GM23338 (cell line): ENCODE results near the gene CDYL2.

Experiments
- CREB1 ChIP-seq: fragments of 250-450 bp; sonication (Bioruptor Pico); IDR thresholded peaks from 2 replicates; pipeline ENCODE4 v1.5.0; 2020; ENCODE audit warnings: low read depth, mild to moderate bottlenecking, moderate library complexity
- CTCF ChIP-seq, 2 experiments: fragments of 200-600 bp in 1 of 2; sonication (generic) in 1 of 2; conservative IDR thresholded peaks; 2 replicates each; pipeline versions ENCODE4 v1.5.1 to v1.6.1; 2016 to 2017; ENCODE audit warnings: antibody characterized with exemption in 2 of 2, low read depth in 2 of 2, mild to moderate bottlenecking in 2 of 2, moderate library complexity in 1 of 2
- ETS1 ChIP-seq: IDR thresholded peaks from 2 replicates; pipeline ENCODE4 v1.6.1; 2016; ENCODE audit warnings: antibody characterized with exemption
- EZH2 ChIP-seq: fragments of 200-600 bp; sonication (generic); IDR thresholded peaks from one replicate; pipeline ENCODE4 v1.8.0; 2017; ENCODE audit warnings: antibody characterized with exemption, mild to moderate bottlenecking, low read depth; ENCODE audit not compliant: unreplicated experiment
- EZH2phosphoT487 ChIP-seq: fragments of 200-600 bp; sonication (generic); IDR thresholded peaks from one replicate; pipeline ENCODE4 v1.8.1; 2018; ENCODE audit warnings: antibody characterized with exemption; ENCODE audit not compliant: unreplicated experiment
- JUNB ChIP-seq: IDR thresholded peaks from one replicate; pipeline ENCODE4 v1.6.1; 2016; ENCODE audit warnings: antibody characterized with exemption; ENCODE audit not compliant: unreplicated experiment
- NANOG ChIP-seq: IDR thresholded peaks from 2 replicates; pipeline ENCODE4 v1.6.1; 2016; ENCODE audit warnings: antibody characterized with exemption, borderline replicate concordance
- POLR2AphosphoS5 ChIP-seq: IDR thresholded peaks from 2 replicates; pipeline ENCODE4 v1.6.1; 2016; ENCODE audit warnings: antibody characterized with exemption, low read depth
- REST ChIP-seq: IDR thresholded peaks from one replicate; pipeline ENCODE4 v1.6.1; 2018; ENCODE audit warnings: antibody characterized with exemption; ENCODE audit not compliant: unreplicated experiment
- ZNF114 ChIP-seq: fragments of 250-450 bp; sonication (Bioruptor Pico); IDR thresholded peaks from 2 replicates; pipeline ENCODE4 v1.5.0; 2020; ENCODE audit warnings: mild to moderate bottlenecking, moderate library complexity
- ZNF331 ChIP-seq: fragments of 250-450 bp; sonication (Bioruptor Pico); IDR thresholded peaks from 2 replicates; pipeline ENCODE4 v1.5.0; 2020; ENCODE audit warnings: low read depth, mild to moderate bottlenecking, moderate library complexity

- no peak for TF ChIP-seq POLR2AphosphoS5
- TF ChIP-seq CTCF (conservative IDR thresholded peaks at IDR 0.05; ENCODE audit: low read depth in 2 of 2): no peak
- TF ChIP-seq ETS1: no peak
- TF ChIP-seq EZH2: no peak
- no peak for TF ChIP-seq ZNF114 (CRISPR knock-in tag)
- TF ChIP-seq EZH2phosphoT487: no peak
- no peak for TF ChIP-seq REST
- TF ChIP-seq CREB1: no peak
- TF ChIP-seq JUNB: no peak
- no peak for TF ChIP-seq NANOG
- no peak for TF ChIP-seq ZNF331 (CRISPR knock-in tag)
Observed at GRCh38 chr16:80619824-80620223, 184.6 kb downstream of the CDYL2 start.
